Fibroblast of lung (primary cell): Measurements from ENCODE around the gene NMUR1.

Source experiments
- CTCF ChIP-seq, 2 donors: IDR thresholded peaks in 1 of 2; conservative IDR thresholded peaks in 1 of 2; 1 replicate in 1 of 2; 2 replicates in 1 of 2; pipeline ENCODE4 v1.5.1; 2011 to 2012; ENCODE audit warnings: low read length in 2 of 2, control low read depth in 1 of 2, inconsistent platforms in 1 of 2, low read depth in 1 of 2, mild to moderate bottlenecking in 1 of 2
- EZH2 ChIP-seq: IDR thresholded peaks from 2 replicates; pipeline ENCODE4 v1.5.1; 2012; ENCODE audit warnings: low read length, control low read depth, mild to moderate bottlenecking; ENCODE audit errors: missing control alignments

GRCh38 chr2:231575612-231576256, 45.5 kb upstream of the NMUR1 start:
- TF ChIP-seq CTCF (conservative IDR thresholded peaks at IDR 0.05 in 1 of 2, IDR thresholded peaks at IDR 0.05 in 1 of 2; ENCODE audit: low read depth in 1 of 2, low read length in 2 of 2): no peak
- TF ChIP-seq EZH2: no peak
